Glutamatergic neuron (in vitro differentiated cells): ENCODE measurements around the gene KIF18B. TPM values are rescaled to one million over a fixed set of nuclear protein-coding genes. Genes with fewer than 3 reads are reported as not detected.
A peak's percentile ranks its signal among the peaks of the same experiment; 100 is the strongest.

Experiments used
- DNase-seq: peaks from one replicate; pipeline ENCODE4 v3.0.0; 2022
- H3K27ac Mint-ChIP-seq: one replicate; pipeline ENCODE4 v1.8.0; 2020; ENCODE audit warnings: mild to moderate bottlenecking, mixed read lengths, inconsistent platforms; ENCODE audit not compliant: unreplicated experiment
- H3K27me3 Mint-ChIP-seq: one replicate; pipeline ENCODE4 v1.8.0; 2020; ENCODE audit warnings: mild to moderate bottlenecking, moderate library complexity, mixed read lengths, inconsistent platforms; ENCODE audit not compliant: unreplicated experiment
- H3K36me3 Mint-ChIP-seq: one replicate; pipeline ENCODE4 v1.8.0; 2020; ENCODE audit warnings: mild to moderate bottlenecking, mixed read lengths, inconsistent platforms; ENCODE audit not compliant: unreplicated experiment
- H3K4me1 Mint-ChIP-seq: one replicate; pipeline ENCODE4 v1.8.0; 2020; ENCODE audit warnings: mild to moderate bottlenecking, low read depth, mixed read lengths, inconsistent platforms; ENCODE audit not compliant: unreplicated experiment
- H3K4me3 Mint-ChIP-seq: one replicate; pipeline ENCODE4 v1.8.0; 2020; ENCODE audit warnings: mild to moderate bottlenecking, mixed read lengths, inconsistent platforms; ENCODE audit not compliant: unreplicated experiment
- H3K9me3 Mint-ChIP-seq: one replicate; pipeline ENCODE4 v1.8.0; 2020; ENCODE audit warnings: mild to moderate bottlenecking, moderate library complexity, mixed read lengths, inconsistent platforms; ENCODE audit not compliant: unreplicated experiment
- CTCF ChIP-seq: fragments of 200-600 bp; sonication (generic); IDR thresholded peaks from one replicate; pipeline ENCODE4 v1.5.0; 2021; ENCODE audit not compliant: partially characterized antibody, unreplicated experiment
- total RNA-seq: library from RNA; stranded (reverse); fragmentation: NEBNext Ultra II Directional; extraction: Animal tissue kit (Norgen Biotek cat#: 25700); gene quantifications from one replicate; pipeline ENCODE4 v1.2.1, GENCODE V29; 2021; ENCODE audit not compliant: unreplicated experiment

Gene KIF18B
- total RNA-seq, 1 donor from 2014 or later, result 7.4 TPM

- Mint-ChIP-seq H3K27ac (no peak overlapping the region), H3K27me3 (no peaks in the 10 kb centered on the region), H3K9me3 (peaks cover 2% of the 10 kb centered on the region), H3K4me1 (no peaks in the 10 kb centered on the region), H3K36me3 (no peaks in the 10 kb centered on the region), H3K4me3 (no peak overlapping the region)
- no peak for DNase-seq
- TF ChIP-seq CTCF, result no peak
These were observed 62.6 kb downstream of the KIF18B start for GRCh38 chr17:44884941-44885340.

- peaks cover 2% of the 10 kb centered on the region for H3K4me1 Mint-ChIP-seq
- no peak overlapping the region for H3K27ac Mint-ChIP-seq
- H3K27me3 Mint-ChIP-seq, result peaks cover 2% of the 10 kb centered on the region
- H3K4me3 Mint-ChIP-seq, result no peak overlapping the region
- TF ChIP-seq CTCF, result no peak
- H3K36me3 Mint-ChIP-seq, result no peaks in the 10 kb centered on the region
- H3K9me3 Mint-ChIP-seq, result peaks cover 2% of the 10 kb centered on the region
- no peak for DNase-seq
These were observed 66.4 kb downstream of the KIF18B start for GRCh38 chr17:44881145-44881544.

GRCh38 chr17:44880062-44880461, 67.5 kb downstream of the KIF18B start:
- no peaks in the 10 kb centered on the region for H3K36me3 Mint-ChIP-seq
- H3K4me3 Mint-ChIP-seq, result no peak overlapping the region
- H3K27ac Mint-ChIP-seq, result no peak overlapping the region
- no peak for DNase-seq
- TF ChIP-seq CTCF, result no peak
- peaks cover 2% of the 10 kb centered on the region for H3K4me1 Mint-ChIP-seq
- H3K9me3 Mint-ChIP-seq, result peaks cover 2% of the 10 kb centered on the region
- peaks cover 2% of the 10 kb centered on the region for H3K27me3 Mint-ChIP-seq

- DNase-seq, result no peak
- Mint-ChIP-seq H3K36me3 (no peaks in the 10 kb centered on the region), H3K4me3 (no peak overlapping the region), H3K4me1 (peaks cover 2% of the 10 kb centered on the region), H3K9me3 (peaks cover 2% of the 10 kb centered on the region), H3K27me3 (peaks cover 2% of the 10 kb centered on the region), H3K27ac (no peak overlapping the region)
- no peak for TF ChIP-seq CTCF
These were observed 68.2 kb downstream of the KIF18B start for GRCh38 chr17:44879376-44879775.

- H3K27ac Mint-ChIP-seq, result no peak overlapping the region
- H3K4me3 Mint-ChIP-seq, result no peak overlapping the region
- TF ChIP-seq CTCF, result peak; percentile 70
- H3K36me3 Mint-ChIP-seq, result no peaks in the 10 kb centered on the region
- peaks cover 2% of the 10 kb centered on the region for H3K4me1 Mint-ChIP-seq
- H3K9me3 Mint-ChIP-seq, result peaks cover 2% of the 10 kb centered on the region
- DNase-seq, result peak; percentile 43
- peaks cover 2% of the 10 kb centered on the region for H3K27me3 Mint-ChIP-seq
These were observed 68.8 kb downstream of the KIF18B start for GRCh38 chr17:44878627-44879221.
